Mesothelial cell of epicardium (in vitro differentiated cells): Measurements from ENCODE around the gene DGKB. TPM values are rescaled to one million over a fixed set of nuclear protein-coding genes. Genes with fewer than 3 reads are reported as not detected.

Experiments
- DNase-seq, 2 experiments: peaks; one replicate each; pipeline ENCODE4 v3.0.0; 2021; ENCODE audit warnings: low spot score in 2 of 2; ENCODE audit not compliant: unreplicated experiment in 2 of 2
- H3K27ac Mint-ChIP-seq: 2 replicates; pipeline ENCODE4 v1.8.0; 2021; ENCODE audit warnings: mixed read lengths
- H3K27me3 Mint-ChIP-seq: 2 replicates; pipeline ENCODE4 v1.8.0; 2021; ENCODE audit warnings: low read depth, mixed read lengths
- H3K36me3 Mint-ChIP-seq: 2 replicates; pipeline ENCODE4 v1.8.0; 2021; ENCODE audit warnings: mixed read lengths
- H3K4me1 Mint-ChIP-seq: 2 replicates; pipeline ENCODE4 v1.8.0; 2021; ENCODE audit warnings: mixed read lengths
- H3K4me3 Mint-ChIP-seq: 2 replicates; pipeline ENCODE4 v1.8.0; 2021; ENCODE audit warnings: mild to moderate bottlenecking, moderate library complexity, mixed read lengths
- H3K9me3 Mint-ChIP-seq: 2 replicates; pipeline ENCODE4 v1.8.0; 2021; ENCODE audit warnings: mixed read lengths
- CTCF ChIP-seq: fragments of 200-600 bp; sonication (generic); IDR thresholded peaks from one replicate; pipeline ENCODE4 v1.5.0; 2021; ENCODE audit warnings: antibody characterized with exemption; ENCODE audit not compliant: unreplicated experiment
- total RNA-seq: library from RNA; stranded (reverse); gene quantifications from 3 replicates; pipeline ENCODE4 v1.2.1, GENCODE V29; 2021

DGKB gene
- total RNA-seq, 1 donor from 2014 or later: 3.9 TPM

GRCh38 chr7:14125998-14126397, 776.6 kb downstream of the DGKB start:
- Mint-ChIP-seq H3K27ac (no peak overlapping the region), H3K9me3 (no peaks in the 10 kb centered on the region), H3K4me3 (no peak overlapping the region), H3K4me1 (no peaks in the 10 kb centered on the region), H3K27me3 (no peaks in the 10 kb centered on the region), H3K36me3 (no peaks in the 10 kb centered on the region)
- no peak for DNase-seq
- TF ChIP-seq CTCF: no peak

GRCh38 chr7:14124716-14125115, 777.8 kb downstream of the DGKB start:
- no peaks in the 10 kb centered on the region for H3K4me1 Mint-ChIP-seq
- no peak overlapping the region for H3K27ac Mint-ChIP-seq
- DNase-seq: no peak
- no peaks in the 10 kb centered on the region for H3K36me3 Mint-ChIP-seq
- H3K27me3 Mint-ChIP-seq: no peaks in the 10 kb centered on the region
- no peak for TF ChIP-seq CTCF
- no peaks in the 10 kb centered on the region for H3K9me3 Mint-ChIP-seq
- no peak overlapping the region for H3K4me3 Mint-ChIP-seq

GRCh38 chr7:14123923-14124322, 778.6 kb downstream of the DGKB start:
- Mint-ChIP-seq H3K4me3 (no peak overlapping the region), H3K9me3 (no peaks in the 10 kb centered on the region), H3K27ac (no peak overlapping the region), H3K4me1 (no peaks in the 10 kb centered on the region), H3K27me3 (no peaks in the 10 kb centered on the region), H3K36me3 (no peaks in the 10 kb centered on the region)
- no peak for TF ChIP-seq CTCF
- no peak for DNase-seq

GRCh38 chr7:14115701-14116100, 786.9 kb downstream of the DGKB start:
- Mint-ChIP-seq H3K27ac (no peak overlapping the region), H3K36me3 (no peaks in the 10 kb centered on the region), H3K4me1 (peaks cover 4% of the 10 kb centered on the region), H3K9me3 (peaks cover 12% of the 10 kb centered on the region), H3K4me3 (no peak overlapping the region), H3K27me3 (no peaks in the 10 kb centered on the region)
- no peak for TF ChIP-seq CTCF
- DNase-seq: no peak

- H3K27ac Mint-ChIP-seq: no peak overlapping the region
- DNase-seq: no peak
- H3K27me3 Mint-ChIP-seq: no peaks in the 10 kb centered on the region
- H3K36me3 Mint-ChIP-seq: no peaks in the 10 kb centered on the region
- no peak overlapping the region for H3K4me3 Mint-ChIP-seq
- H3K9me3 Mint-ChIP-seq: peaks cover 25% of the 10 kb centered on the region
- H3K4me1 Mint-ChIP-seq: no peaks in the 10 kb centered on the region
- TF ChIP-seq CTCF: no peak
Measured at GRCh38 chr7:14104861-14105260, 797.7 kb downstream of the DGKB start.

- peaks cover 13% of the 10 kb centered on the region for H3K4me1 Mint-ChIP-seq
- H3K4me3 Mint-ChIP-seq: no peak overlapping the region
- no peaks in the 10 kb centered on the region for H3K27me3 Mint-ChIP-seq
- H3K27ac Mint-ChIP-seq: no peak overlapping the region
- H3K9me3 Mint-ChIP-seq: peaks cover 8% of the 10 kb centered on the region
- no peaks in the 10 kb centered on the region for H3K36me3 Mint-ChIP-seq
- TF ChIP-seq CTCF: no peak
- DNase-seq: no peak
Measured at GRCh38 chr7:14096159-14096558, 806.4 kb downstream of the DGKB start.
